Measurements from ENCODE around the gene CDIPT. TPM values are rescaled to one million over a fixed set of nuclear protein-coding genes. Genes with fewer than 3 reads are reported as not detected.

The CDIPT gene
- total RNA-seq, 1 experiment from 2014 or later, result 65.5 TPM

GRCh38 chr16:29863669-29863984, 601 bp upstream of the CDIPT start:
- no peak for DNase-seq (ENCODE audit: extremely low read depth, low read depth)

GRCh38 chr16:29862383-29862883, 593 bp downstream of the CDIPT start:
- no peak for DNase-seq (ENCODE audit: extremely low read depth, low read depth)

GRCh38 chr16:29860218-29860617, 2.8 kb downstream of the CDIPT start:
- DNase-seq (ENCODE audit: extremely low read depth, low read depth), result no peak

GRCh38 chr16:29858974-29859373, 4.1 kb downstream of the CDIPT start:
- DNase-seq (ENCODE audit: extremely low read depth, low read depth), result no peak

GRCh38 chr16:29858149-29858849, 4.7 kb downstream of the CDIPT start:
- DNase-seq (ENCODE audit: extremely low read depth, low read depth), result no peak

GRCh38 chr16:29857133-29857760, 5.8 kb downstream of the CDIPT start:
- DNase-seq (ENCODE audit: extremely low read depth, low read depth), result no peak

GRCh38 chr16:29854520-29855100, 8.4 kb downstream of the CDIPT start:
- no peak for DNase-seq (ENCODE audit: extremely low read depth, low read depth)

GRCh38 chr16:29852654-29853053, 10.4 kb downstream of the CDIPT start:
- no peak for DNase-seq (ENCODE audit: extremely low read depth, low read depth)

GRCh38 chr16:29850998-29851397, 12.0 kb downstream of the CDIPT start:
- DNase-seq (ENCODE audit: extremely low read depth, low read depth), result no peak

- no peak for DNase-seq (ENCODE audit: extremely low read depth, low read depth)
Observed at GRCh38 chr16:29849505-29849904, 13.5 kb downstream of the CDIPT start.

- DNase-seq (ENCODE audit: extremely low read depth, low read depth), result peak; percentile 62
Observed at GRCh38 chr16:29848420-29849297, 14.4 kb downstream of the CDIPT start.

- DNase-seq (ENCODE audit: extremely low read depth, low read depth), result no peak
Observed at GRCh38 chr16:29845656-29846055, 17.4 kb downstream of the CDIPT start.

- no peak for DNase-seq (ENCODE audit: extremely low read depth, low read depth)
Observed at GRCh38 chr16:29844575-29845331, 18.3 kb downstream of the CDIPT start.

- DNase-seq (ENCODE audit: extremely low read depth, low read depth), result no peak
Observed at GRCh38 chr16:29843931-29844330, 19.1 kb downstream of the CDIPT start.

- no peak for DNase-seq (ENCODE audit: extremely low read depth, low read depth)
Observed at GRCh38 chr16:29842732-29843346, 20.2 kb downstream of the CDIPT start.

- DNase-seq (ENCODE audit: extremely low read depth, low read depth), result no peak
Observed at GRCh38 chr16:29841631-29842030, 21.4 kb downstream of the CDIPT start.

- no peak for DNase-seq (ENCODE audit: extremely low read depth, low read depth)
Observed at GRCh38 chr16:29840240-29840639, 22.8 kb downstream of the CDIPT start.

GRCh38 chr16:29839822-29840221, 23.2 kb downstream of the CDIPT start:
- DNase-seq (ENCODE audit: extremely low read depth, low read depth), result no peak

- DNase-seq (ENCODE audit: extremely low read depth, low read depth), result no peak
Observed at GRCh38 chr16:29837841-29838240, 25.2 kb downstream of the CDIPT start.

GRCh38 chr16:29836623-29837022, 26.4 kb downstream of the CDIPT start:
- no peak for DNase-seq (ENCODE audit: extremely low read depth, low read depth)

Measured in NCI-H460 (cell line).